ENCODE results near the gene NTS.

DNA sequence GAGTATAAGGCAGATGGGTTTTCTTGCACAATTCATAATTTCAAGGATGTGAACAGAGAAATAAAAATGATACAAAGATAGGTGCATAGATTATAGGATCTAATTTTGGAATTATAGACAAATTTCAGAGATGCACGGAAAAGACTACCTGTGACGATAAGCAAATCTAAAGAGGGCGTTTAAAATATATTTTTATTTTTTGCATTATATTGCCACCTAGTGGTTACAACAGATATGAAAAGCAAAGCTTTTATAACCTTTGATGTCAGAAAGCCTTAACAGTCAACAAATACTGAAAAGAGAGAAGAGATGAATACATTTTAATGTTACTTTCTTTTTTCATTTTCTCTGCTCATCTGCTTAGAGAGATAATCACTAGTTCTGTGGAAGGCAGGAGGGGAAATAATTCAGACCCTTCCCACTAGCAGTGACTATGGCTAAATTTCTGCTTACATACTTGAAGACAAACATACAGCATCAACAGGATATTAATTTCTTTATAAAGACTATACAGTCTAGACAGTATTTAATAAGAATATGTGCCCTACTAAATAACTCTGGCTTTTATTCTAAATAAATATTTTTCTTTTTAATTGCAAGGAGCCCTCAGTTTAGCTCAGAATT is 46.3 kb downstream of the NTS start:
- TF ChIP-seq, protein P1, sequence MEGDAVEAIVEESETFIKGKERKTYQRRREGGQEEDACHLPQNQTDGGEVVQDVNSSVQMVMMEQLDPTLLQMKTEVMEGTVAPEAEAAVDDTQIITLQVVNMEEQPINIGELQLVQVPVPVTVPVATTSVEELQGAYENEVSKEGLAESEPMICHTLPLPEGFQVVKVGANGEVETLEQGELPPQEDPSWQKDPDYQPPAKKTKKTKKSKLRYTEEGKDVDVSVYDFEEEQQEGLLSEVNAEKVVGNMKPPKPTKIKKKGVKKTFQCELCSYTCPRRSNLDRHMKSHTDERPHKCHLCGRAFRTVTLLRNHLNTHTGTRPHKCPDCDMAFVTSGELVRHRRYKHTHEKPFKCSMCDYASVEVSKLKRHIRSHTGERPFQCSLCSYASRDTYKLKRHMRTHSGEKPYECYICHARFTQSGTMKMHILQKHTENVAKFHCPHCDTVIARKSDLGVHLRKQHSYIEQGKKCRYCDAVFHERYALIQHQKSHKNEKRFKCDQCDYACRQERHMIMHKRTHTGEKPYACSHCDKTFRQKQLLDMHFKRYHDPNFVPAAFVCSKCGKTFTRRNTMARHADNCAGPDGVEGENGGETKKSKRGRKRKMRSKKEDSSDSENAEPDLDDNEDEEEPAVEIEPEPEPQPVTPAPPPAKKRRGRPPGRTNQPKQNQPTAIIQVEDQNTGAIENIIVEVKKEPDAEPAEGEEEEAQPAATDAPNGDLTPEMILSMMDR (conservative IDR thresholded peaks at IDR 0.05; ENCODE audit: low read depth in 2 of 2), result peak in 1 of 2 experiments; percentile 86; a peak in 3 of 4 replicates
- TF ChIP-seq POLR2AphosphoS5 (IDR thresholded peaks at IDR 0.05; ENCODE audit: low read depth) (no peak), CREB1 (CRISPR knock-in tag; IDR thresholded peaks at IDR 0.05; ENCODE audit: low read depth) (no peak), EZH2 (IDR thresholded peaks at IDR 0.05; ENCODE audit: low read depth, unreplicated experiment) (no peak), STAT1 (IDR thresholded peaks at IDR 0.05; ENCODE audit: unreplicated experiment) (no peak), ZNF331 (CRISPR knock-in tag; IDR thresholded peaks at IDR 0.05; ENCODE audit: low read depth) (no peak), NANOG (IDR thresholded peaks at IDR 0.05; ENCODE audit: borderline replicate concordance) (no peak), JUNB (IDR thresholded peaks at IDR 0.05; ENCODE audit: unreplicated experiment) (no peak), EZH2phosphoT487 (IDR thresholded peaks at IDR 0.05; ENCODE audit: unreplicated experiment) (no peak), ZNF114 (CRISPR knock-in tag; IDR thresholded peaks at IDR 0.05) (no peak)
- TF ChIP-seq, protein P2, sequence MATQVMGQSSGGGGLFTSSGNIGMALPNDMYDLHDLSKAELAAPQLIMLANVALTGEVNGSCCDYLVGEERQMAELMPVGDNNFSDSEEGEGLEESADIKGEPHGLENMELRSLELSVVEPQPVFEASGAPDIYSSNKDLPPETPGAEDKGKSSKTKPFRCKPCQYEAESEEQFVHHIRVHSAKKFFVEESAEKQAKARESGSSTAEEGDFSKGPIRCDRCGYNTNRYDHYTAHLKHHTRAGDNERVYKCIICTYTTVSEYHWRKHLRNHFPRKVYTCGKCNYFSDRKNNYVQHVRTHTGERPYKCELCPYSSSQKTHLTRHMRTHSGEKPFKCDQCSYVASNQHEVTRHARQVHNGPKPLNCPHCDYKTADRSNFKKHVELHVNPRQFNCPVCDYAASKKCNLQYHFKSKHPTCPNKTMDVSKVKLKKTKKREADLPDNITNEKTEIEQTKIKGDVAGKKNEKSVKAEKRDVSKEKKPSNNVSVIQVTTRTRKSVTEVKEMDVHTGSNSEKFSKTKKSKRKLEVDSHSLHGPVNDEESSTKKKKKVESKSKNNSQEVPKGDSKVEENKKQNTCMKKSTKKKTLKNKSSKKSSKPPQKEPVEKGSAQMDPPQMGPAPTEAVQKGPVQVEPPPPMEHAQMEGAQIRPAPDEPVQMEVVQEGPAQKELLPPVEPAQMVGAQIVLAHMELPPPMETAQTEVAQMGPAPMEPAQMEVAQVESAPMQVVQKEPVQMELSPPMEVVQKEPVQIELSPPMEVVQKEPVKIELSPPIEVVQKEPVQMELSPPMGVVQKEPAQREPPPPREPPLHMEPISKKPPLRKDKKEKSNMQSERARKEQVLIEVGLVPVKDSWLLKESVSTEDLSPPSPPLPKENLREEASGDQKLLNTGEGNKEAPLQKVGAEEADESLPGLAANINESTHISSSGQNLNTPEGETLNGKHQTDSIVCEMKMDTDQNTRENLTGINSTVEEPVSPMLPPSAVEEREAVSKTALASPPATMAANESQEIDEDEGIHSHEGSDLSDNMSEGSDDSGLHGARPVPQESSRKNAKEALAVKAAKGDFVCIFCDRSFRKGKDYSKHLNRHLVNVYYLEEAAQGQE (IDR thresholded peaks at IDR 0.05; ENCODE audit: unreplicated experiment), result no peak
- TF ChIP-seq, protein P3, sequence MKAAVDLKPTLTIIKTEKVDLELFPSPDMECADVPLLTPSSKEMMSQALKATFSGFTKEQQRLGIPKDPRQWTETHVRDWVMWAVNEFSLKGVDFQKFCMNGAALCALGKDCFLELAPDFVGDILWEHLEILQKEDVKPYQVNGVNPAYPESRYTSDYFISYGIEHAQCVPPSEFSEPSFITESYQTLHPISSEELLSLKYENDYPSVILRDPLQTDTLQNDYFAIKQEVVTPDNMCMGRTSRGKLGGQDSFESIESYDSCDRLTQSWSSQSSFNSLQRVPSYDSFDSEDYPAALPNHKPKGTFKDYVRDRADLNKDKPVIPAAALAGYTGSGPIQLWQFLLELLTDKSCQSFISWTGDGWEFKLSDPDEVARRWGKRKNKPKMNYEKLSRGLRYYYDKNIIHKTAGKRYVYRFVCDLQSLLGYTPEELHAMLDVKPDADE (IDR thresholded peaks at IDR 0.05), result no peak
- TF ChIP-seq, protein P4, sequence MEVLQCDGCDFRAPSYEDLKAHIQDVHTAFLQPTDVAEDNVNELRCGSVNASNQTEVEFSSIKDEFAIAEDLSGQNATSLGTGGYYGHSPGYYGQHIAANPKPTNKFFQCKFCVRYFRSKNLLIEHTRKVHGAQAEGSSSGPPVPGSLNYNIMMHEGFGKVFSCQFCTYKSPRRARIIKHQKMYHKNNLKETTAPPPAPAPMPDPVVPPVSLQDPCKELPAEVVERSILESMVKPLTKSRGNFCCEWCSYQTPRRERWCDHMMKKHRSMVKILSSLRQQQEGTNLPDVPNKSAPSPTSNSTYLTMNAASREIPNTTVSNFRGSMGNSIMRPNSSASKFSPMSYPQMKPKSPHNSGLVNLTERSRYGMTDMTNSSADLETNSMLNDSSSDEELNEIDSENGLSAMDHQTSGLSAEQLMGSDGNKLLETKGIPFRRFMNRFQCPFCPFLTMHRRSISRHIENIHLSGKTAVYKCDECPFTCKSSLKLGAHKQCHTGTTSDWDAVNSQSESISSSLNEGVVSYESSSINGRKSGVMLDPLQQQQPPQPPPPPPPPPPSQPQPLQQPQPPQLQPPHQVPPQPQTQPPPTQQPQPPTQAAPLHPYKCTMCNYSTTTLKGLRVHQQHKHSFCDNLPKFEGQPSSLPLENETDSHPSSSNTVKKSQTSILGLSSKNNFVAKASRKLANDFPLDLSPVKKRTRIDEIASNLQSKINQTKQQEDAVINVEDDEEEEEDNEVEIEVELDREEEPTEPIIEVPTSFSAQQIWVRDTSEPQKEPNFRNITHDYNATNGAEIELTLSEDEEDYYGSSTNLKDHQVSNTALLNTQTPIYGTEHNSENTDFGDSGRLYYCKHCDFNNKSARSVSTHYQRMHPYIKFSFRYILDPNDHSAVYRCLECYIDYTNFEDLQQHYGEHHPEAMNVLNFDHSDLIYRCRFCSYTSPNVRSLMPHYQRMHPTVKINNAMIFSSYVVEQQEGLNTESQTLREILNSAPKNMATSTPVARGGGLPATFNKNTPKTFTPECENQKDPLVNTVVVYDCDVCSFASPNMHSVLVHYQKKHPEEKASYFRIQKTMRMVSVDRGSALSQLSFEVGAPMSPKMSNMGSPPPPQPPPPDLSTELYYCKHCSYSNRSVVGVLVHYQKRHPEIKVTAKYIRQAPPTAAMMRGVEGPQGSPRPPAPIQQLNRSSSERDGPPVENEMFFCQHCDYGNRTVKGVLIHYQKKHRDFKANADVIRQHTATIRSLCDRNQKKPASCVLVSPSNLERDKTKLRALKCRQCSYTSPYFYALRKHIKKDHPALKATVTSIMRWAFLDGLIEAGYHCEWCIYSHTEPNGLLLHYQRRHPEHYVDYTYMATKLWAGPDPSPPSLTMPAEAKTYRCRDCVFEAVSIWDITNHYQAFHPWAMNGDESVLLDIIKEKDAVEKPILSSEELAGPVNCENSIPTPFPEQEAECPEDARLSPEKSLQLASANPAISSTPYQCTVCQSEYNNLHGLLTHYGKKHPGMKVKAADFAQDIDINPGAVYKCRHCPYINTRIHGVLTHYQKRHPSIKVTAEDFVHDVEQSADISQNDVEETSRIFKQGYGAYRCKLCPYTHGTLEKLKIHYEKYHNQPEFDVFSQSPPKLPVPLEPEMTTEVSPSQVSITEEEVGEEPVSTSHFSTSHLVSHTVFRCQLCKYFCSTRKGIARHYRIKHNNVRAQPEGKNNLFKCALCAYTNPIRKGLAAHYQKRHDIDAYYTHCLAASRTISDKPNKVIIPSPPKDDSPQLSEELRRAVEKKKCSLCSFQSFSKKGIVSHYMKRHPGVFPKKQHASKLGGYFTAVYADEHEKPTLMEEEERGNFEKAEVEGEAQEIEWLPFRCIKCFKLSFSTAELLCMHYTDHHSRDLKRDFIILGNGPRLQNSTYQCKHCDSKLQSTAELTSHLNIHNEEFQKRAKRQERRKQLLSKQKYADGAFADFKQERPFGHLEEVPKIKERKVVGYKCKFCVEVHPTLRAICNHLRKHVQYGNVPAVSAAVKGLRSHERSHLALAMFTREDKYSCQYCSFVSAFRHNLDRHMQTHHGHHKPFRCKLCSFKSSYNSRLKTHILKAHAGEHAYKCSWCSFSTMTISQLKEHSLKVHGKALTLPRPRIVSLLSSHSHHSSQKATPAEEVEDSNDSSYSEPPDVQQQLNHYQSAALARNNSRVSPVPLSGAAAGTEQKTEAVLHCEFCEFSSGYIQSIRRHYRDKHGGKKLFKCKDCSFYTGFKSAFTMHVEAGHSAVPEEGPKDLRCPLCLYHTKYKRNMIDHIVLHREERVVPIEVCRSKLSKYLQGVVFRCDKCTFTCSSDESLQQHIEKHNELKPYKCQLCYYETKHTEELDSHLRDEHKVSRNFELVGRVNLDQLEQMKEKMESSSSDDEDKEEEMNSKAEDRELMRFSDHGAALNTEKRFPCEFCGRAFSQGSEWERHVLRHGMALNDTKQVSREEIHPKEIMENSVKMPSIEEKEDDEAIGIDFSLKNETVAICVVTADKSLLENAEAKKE (CRISPR knock-in tag; IDR thresholded peaks at IDR 0.05), result no peak

All from GM23338 (cell line).